DLD1 (cell line): ENCODE measurements around the gene ELP4.

Source experiments
- in situ Hi-C: cut with HindIII; loops from 2 replicates; pipeline ENCODE4 v1.10.0; 2017; ENCODE audit warnings: low sequenced_read_pairs

The ELP4 gene

GRCh38 chr11:31768749-31769640, 259.4 kb downstream of the ELP4 start:
- in situ Hi-C loops = no loop called here

- in situ Hi-C loops = no loop called here
These were observed 260.6 kb downstream of the ELP4 start for GRCh38 chr11:31770011-31770700.

- in situ Hi-C loops = no loop called here
These were observed 262.8 kb downstream of the ELP4 start for GRCh38 chr11:31772412-31772811.

GRCh38 chr11:31779374-31779791, 269.8 kb downstream of the ELP4 start:
- in situ Hi-C loops = no loop called here

GRCh38 chr11:31780078-31780477, 270.5 kb downstream of the ELP4 start:
- in situ Hi-C loops = no loop called here

- in situ Hi-C loops = no loop called here
These were observed 271.0 kb downstream of the ELP4 start for GRCh38 chr11:31780480-31780971.

GRCh38 chr11:31782257-31782656, 272.7 kb downstream of the ELP4 start:
- in situ Hi-C loops = no loop called here

- in situ Hi-C loops = no loop called here
These were observed 273.7 kb downstream of the ELP4 start for GRCh38 chr11:31783252-31783651.

GRCh38 chr11:31784611-31785010, 275.0 kb downstream of the ELP4 start:
- in situ Hi-C loops = no loop called here

GRCh38 chr11:31786996-31787685, 277.6 kb downstream of the ELP4 start:
- in situ Hi-C loops = no loop called here

- in situ Hi-C loops = no loop called here
These were observed 278.5 kb downstream of the ELP4 start for GRCh38 chr11:31788085-31788484.

GRCh38 chr11:31790649-31791048, 281.1 kb downstream of the ELP4 start:
- in situ Hi-C loops = no loop called here

- in situ Hi-C loops = no loop called here
These were observed 282.5 kb downstream of the ELP4 start for GRCh38 chr11:31792036-31792435.

GRCh38 chr11:31792456-31792855, 282.9 kb downstream of the ELP4 start:
- in situ Hi-C loops = no loop called here

- in situ Hi-C loops = no loop called here
These were observed 283.7 kb downstream of the ELP4 start for GRCh38 chr11:31793264-31793663.

- in situ Hi-C loops = no loop called here
These were observed 285.0 kb downstream of the ELP4 start for GRCh38 chr11:31794548-31794947.

- in situ Hi-C loops = no loop called here
These were observed 286.3 kb downstream of the ELP4 start for GRCh38 chr11:31795706-31796498.

GRCh38 chr11:31796499-31797189, 287.1 kb downstream of the ELP4 start:
- in situ Hi-C loops = no loop called here

- in situ Hi-C loops = no loop called here
These were observed 287.9 kb downstream of the ELP4 start for GRCh38 chr11:31797190-31798056.
